ENCODE measurements around the gene ANXA5. TPM values are rescaled to one million over a fixed set of nuclear protein-coding genes. Genes with fewer than 3 reads are reported as not detected.

Gene ANXA5
- total and polyA plus RNA-seq, 2 of the 4 experiments (the other 2 are of a cell fraction), result 780 to 1,448 TPM

DNA sequence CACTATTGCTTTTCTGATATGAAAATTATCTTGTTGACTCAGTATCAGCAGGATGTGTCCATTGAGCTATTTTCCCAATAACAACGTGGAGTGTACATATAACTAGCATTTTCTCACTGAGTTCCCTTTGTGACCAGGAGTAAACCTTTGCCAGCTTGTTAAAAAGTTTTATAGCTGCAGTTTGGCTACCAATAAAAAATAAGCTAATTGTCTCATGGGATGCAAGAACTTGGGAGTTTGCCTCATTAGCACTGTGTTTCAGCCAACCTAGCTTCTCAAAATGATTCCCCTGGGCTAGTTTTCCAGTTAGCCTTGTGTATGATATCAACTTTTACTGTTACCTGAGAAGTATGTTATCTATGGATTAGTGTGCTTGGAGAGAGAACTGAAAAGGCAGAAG lies 24.9 kb upstream of the ANXA5 start:
- Histone ChIP-seq H3K27me3 (ENCODE audit: control insufficient read depth, insufficient read depth, low read length) (no peaks in the 10 kb centered on the region), H3K56ac (ENCODE audit: extremely low read depth, insufficient read depth, low read length) (no peak overlapping the region), H3K4ac (ENCODE audit: low read depth, low read length) (no peak overlapping the region), H4K91ac (ENCODE audit: insufficient read depth, low read depth, low read length) (no peak overlapping the region), H3K9me1 (ENCODE audit: insufficient read depth, low read length) (no peaks in the 10 kb centered on the region; the same call in 1 of the 2 replicates), H3K4me1 (ENCODE audit: control insufficient read depth, insufficient read depth, low read length) (peaks cover 12% of the 10 kb centered on the region), H2BK5ac (ENCODE audit: low read depth, low read length, poor library complexity, severe bottlenecking) (no peak overlapping the region), H3K18ac (ENCODE audit: low read depth, low read length) (no peak overlapping the region), H3K23ac (ENCODE audit: low read depth, low read length) (no peak overlapping the region), H3K14ac (replicated peaks; ENCODE audit: low read depth, low read length) (no peak overlapping the region), H2AK9ac (replicated peaks; ENCODE audit: low read depth, low read length, poor library complexity) (no peak overlapping the region), H4K20me1 (ENCODE audit: insufficient read depth, low read length) (no peaks in the 10 kb centered on the region), H2BK120ac (ENCODE audit: low read depth, low read length) (peak overlapping the region; percentile 31; the same call in 1 of the 2 replicates), H4K8ac (ENCODE audit: low read depth in 2 of 2, low read length in 2 of 2) (no peak overlapping the region), H4K5ac (ENCODE audit: low read depth, low read length) (no peak overlapping the region), H2AFZ (replicated peaks; ENCODE audit: low read length, poor library complexity) (no peak overlapping the region), H3K9me3 (ENCODE audit: control insufficient read depth, insufficient read depth, low read length) (no peaks in the 10 kb centered on the region), H2BK15ac (ENCODE audit: low read depth, low read length) (no peak overlapping the region), H3K27ac (ENCODE audit: insufficient read depth, low read length) (no peak overlapping the region), H3K79me1 (ENCODE audit: low read depth in 1 of 2, low read length in 2 of 2) (no peaks in the 10 kb centered on the region; a peak in 1 of 4 replicates), H2AK5ac (ENCODE audit: low read depth, low read length) (no peak overlapping the region), H2BK20ac (ENCODE audit: low read depth, low read length) (no peak overlapping the region), H3K36me3 (ENCODE audit: control insufficient read depth, insufficient read depth, low read length) (no peaks in the 10 kb centered on the region), H3K4me3 (ENCODE audit: insufficient read depth, low read depth, low read length) (no peak overlapping the region), H3K9ac (ENCODE audit: low read depth, low read length) (no peak overlapping the region), H3K4me2 (ENCODE audit: low read depth, low read length) (no peak overlapping the region)
- DNase-seq (no peak), ATAC-seq (ENCODE audit: low read depth) (no peak)
- dilution Hi-C loops (cut with HindIII; ENCODE audit: low sequenced_read_pairs, unreplicated experiment) (no loop called here), intact Hi-C loops (cut with micrococcal nuclease) (no loop called here), in situ Hi-C loops (cut with MboI; ENCODE audit: low sequenced_read_pairs) (no loop called here)
- no TSS peak for BruUV-seq (replicated peaks)
- POLR2A ChIA-PET (ENCODE audit: unreplicated experiment), result no interaction called here
- TF ChIP-seq RAD21 (IDR thresholded peaks at IDR 0.05; ENCODE audit: low read length), result no peak
- no peak for TF ChIP-seq SMC3 (IDR thresholded peaks at IDR 0.05; ENCODE audit: low read depth, low read length)
- no peak for TF ChIP-seq CTCF (conservative IDR thresholded peaks at IDR 0.05; ENCODE audit: low read depth, low read length)
- TF ChIP-seq, protein P1, sequence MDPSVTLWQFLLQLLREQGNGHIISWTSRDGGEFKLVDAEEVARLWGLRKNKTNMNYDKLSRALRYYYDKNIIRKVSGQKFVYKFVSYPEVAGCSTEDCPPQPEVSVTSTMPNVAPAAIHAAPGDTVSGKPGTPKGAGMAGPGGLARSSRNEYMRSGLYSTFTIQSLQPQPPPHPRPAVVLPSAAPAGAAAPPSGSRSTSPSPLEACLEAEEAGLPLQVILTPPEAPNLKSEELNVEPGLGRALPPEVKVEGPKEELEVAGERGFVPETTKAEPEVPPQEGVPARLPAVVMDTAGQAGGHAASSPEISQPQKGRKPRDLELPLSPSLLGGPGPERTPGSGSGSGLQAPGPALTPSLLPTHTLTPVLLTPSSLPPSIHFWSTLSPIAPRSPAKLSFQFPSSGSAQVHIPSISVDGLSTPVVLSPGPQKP (IDR thresholded peaks at IDR 0.05; ENCODE audit: borderline replicate concordance, low read depth, low read length), result no peak
- TF ChIP-seq MAZ (IDR thresholded peaks at IDR 0.05; ENCODE audit: borderline replicate concordance, low read depth, low read length), result no peak
- no peak for TF ChIP-seq FOS (IDR thresholded peaks at IDR 0.05; ENCODE audit: low read depth, low read length)
- TF ChIP-seq RCOR1 (IDR thresholded peaks at IDR 0.05; ENCODE audit: insufficient replicate concordance, low read length), result no peak
- no peak for TF ChIP-seq CHD1 (IDR thresholded peaks at IDR 0.05; ENCODE audit: low read depth, low read length)
- no peak for TF ChIP-seq BHLHE40 (IDR thresholded peaks at IDR 0.05; ENCODE audit: low read depth, low read length)
- no peak for TF ChIP-seq NFE2L2 (IDR thresholded peaks at IDR 0.05; ENCODE audit: low read depth, low read length)
- no peak for TF ChIP-seq MXI1 (IDR thresholded peaks at IDR 0.05; ENCODE audit: borderline replicate concordance, low read depth, low read length)
- TF ChIP-seq CEBPB (IDR thresholded peaks at IDR 0.05; ENCODE audit: low read depth, low read length), result no peak
- TF ChIP-seq POLR2A (IDR thresholded peaks at IDR 0.05; ENCODE audit: low read depth, low read length), result no peak
- CTCF ChIA-PET, result no interaction called here
- WGBS, 2 experiments (ENCODE audit: extremely low coverage in 2 of 2, insufficient read length in 1 of 2), result no CpG with 5 or more reads among the region's 1 CpG
